Chondrocyte (in vitro differentiated cells): ENCODE results near the gene MTHFS. TPM values are rescaled to one million over a fixed set of nuclear protein-coding genes. Genes with fewer than 3 reads are reported as not detected.

Source experiments
- DNase-seq: peaks from one replicate; pipeline ENCODE4 v3.0.0; 2021; ENCODE audit warnings: mixed read lengths, low spot score
- H3K27ac Mint-ChIP-seq: one replicate; pipeline ENCODE4 v1.8.0; 2021; ENCODE audit warnings: mild to moderate bottlenecking, moderate library complexity, mixed read lengths; ENCODE audit not compliant: unreplicated experiment
- H3K27me3 Mint-ChIP-seq: 2 replicates; pipeline ENCODE4 v1.8.0; 2021; ENCODE audit warnings: low read depth, mixed read lengths
- H3K36me3 Mint-ChIP-seq: 2 replicates; pipeline ENCODE4 v1.8.0; 2021; ENCODE audit warnings: low read depth, mixed read lengths
- H3K4me1 Mint-ChIP-seq: 2 replicates; pipeline ENCODE4 v1.8.0; 2021; ENCODE audit warnings: low read depth, mild to moderate bottlenecking, mixed read lengths
- H3K4me3 Mint-ChIP-seq: one replicate; pipeline ENCODE4 v1.8.0; 2021; ENCODE audit warnings: mild to moderate bottlenecking, moderate library complexity, mixed read lengths; ENCODE audit not compliant: unreplicated experiment
- H3K9me3 Mint-ChIP-seq: 2 replicates; pipeline ENCODE4 v1.8.0; 2021; ENCODE audit warnings: low read depth, mixed read lengths
- total RNA-seq: library from RNA; stranded (reverse); gene quantifications from 3 replicates; pipeline ENCODE4 v1.2.1, GENCODE V29; 2021
- TF ChIP-seq, protein P1 (sequence below): fragments of 200-600 bp; sonication (generic); IDR thresholded peaks from 2 replicates; pipeline ENCODE4 v1.5.0; 2021; ENCODE audit warnings: antibody characterized with exemption, mild to moderate bottlenecking, moderate library complexity

Gene MTHFS
- total RNA-seq, 1 donor from 2014 or later: 12.9 TPM

- TF ChIP-seq, protein P1, sequence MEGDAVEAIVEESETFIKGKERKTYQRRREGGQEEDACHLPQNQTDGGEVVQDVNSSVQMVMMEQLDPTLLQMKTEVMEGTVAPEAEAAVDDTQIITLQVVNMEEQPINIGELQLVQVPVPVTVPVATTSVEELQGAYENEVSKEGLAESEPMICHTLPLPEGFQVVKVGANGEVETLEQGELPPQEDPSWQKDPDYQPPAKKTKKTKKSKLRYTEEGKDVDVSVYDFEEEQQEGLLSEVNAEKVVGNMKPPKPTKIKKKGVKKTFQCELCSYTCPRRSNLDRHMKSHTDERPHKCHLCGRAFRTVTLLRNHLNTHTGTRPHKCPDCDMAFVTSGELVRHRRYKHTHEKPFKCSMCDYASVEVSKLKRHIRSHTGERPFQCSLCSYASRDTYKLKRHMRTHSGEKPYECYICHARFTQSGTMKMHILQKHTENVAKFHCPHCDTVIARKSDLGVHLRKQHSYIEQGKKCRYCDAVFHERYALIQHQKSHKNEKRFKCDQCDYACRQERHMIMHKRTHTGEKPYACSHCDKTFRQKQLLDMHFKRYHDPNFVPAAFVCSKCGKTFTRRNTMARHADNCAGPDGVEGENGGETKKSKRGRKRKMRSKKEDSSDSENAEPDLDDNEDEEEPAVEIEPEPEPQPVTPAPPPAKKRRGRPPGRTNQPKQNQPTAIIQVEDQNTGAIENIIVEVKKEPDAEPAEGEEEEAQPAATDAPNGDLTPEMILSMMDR: no peak
- DNase-seq: no peak
- no peaks in the 10 kb centered on the region for H3K4me1 Mint-ChIP-seq
- peaks cover 12% of the 10 kb centered on the region for H3K9me3 Mint-ChIP-seq
- H3K27me3 Mint-ChIP-seq: no peaks in the 10 kb centered on the region
- H3K4me3 Mint-ChIP-seq: no peak overlapping the region
- no peak overlapping the region for H3K27ac Mint-ChIP-seq
- peaks cover 6% of the 10 kb centered on the region for H3K36me3 Mint-ChIP-seq
Measured at GRCh38 chr15:79826800-79827199, 70.0 kb downstream of the MTHFS start.

DNA sequence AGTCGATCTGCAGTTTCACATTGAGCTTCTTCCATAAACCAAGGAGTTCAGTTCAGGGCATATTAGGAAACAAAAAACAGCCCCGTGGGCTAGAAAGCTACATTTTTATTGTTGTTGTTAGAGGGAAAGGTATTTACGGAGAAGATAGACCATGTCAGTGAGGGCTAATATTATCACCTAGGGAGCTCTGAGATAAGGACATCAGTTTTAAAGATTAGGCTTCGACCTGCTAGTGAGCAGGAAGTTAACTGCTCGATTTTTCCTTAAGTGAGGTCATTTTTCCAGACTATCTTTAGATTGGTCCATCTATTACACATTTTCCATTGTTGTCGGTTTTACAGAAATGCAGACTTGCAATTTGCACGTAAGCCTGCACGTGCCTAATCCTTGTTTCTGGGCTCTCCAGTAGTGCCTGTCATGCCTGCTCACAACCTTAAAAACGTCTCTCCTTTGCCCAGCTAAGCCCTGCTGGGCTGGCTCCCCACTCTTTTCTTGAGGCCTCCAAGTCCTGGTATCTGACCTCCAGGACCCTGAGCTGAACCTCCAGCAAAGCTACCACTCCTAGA, 72.6 kb downstream of the MTHFS start:
- H3K27ac Mint-ChIP-seq: no peak overlapping the region
- no peak overlapping the region for H3K4me3 Mint-ChIP-seq
- TF ChIP-seq, protein P1: no peak

DNA sequence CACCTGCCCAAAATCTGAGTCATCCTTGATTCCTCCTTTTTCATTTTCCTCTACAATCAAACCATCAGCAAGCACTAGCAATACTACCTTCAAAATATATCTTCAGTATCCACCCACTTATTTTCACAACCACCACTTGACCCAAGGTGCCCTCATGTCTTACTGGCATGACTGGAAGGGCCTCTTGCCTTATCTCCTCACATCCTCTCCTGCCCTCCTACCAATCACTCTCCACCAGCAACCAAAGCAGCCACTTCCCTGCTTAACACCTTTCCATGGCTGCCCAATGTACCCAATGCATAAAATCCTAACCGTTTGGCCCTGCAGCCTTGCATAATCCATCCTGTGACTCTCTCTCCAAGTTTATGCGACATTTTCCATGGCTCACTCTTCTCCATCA, 76.0 kb downstream of the MTHFS start:
- Mint-ChIP-seq H3K27ac (no peak overlapping the region), H3K9me3 (peaks cover 19% of the 10 kb centered on the region), H3K36me3 (peaks cover 5% of the 10 kb centered on the region), H3K27me3 (no peaks in the 10 kb centered on the region), H3K4me1 (no peaks in the 10 kb centered on the region), H3K4me3 (no peak overlapping the region)
- TF ChIP-seq, protein P1: no peak
- no peak for DNase-seq

More for the DNA sequence above, 72.6 kb downstream of the MTHFS start:
- no peaks in the 10 kb centered on the region for H3K27me3 Mint-ChIP-seq
- H3K4me1 Mint-ChIP-seq: no peaks in the 10 kb centered on the region
- H3K36me3 Mint-ChIP-seq: peaks cover 9% of the 10 kb centered on the region
- peaks cover 26% of the 10 kb centered on the region for H3K9me3 Mint-ChIP-seq
- no peak for DNase-seq

GRCh38 chr15:79820176-79820575, 76.6 kb downstream of the MTHFS start:
- H3K4me1 Mint-ChIP-seq: no peaks in the 10 kb centered on the region

GRCh38 chr15:79816571-79816970, 80.2 kb downstream of the MTHFS start:
- TF ChIP-seq, protein P1: no peak
- no peak for DNase-seq
- H3K4me1 Mint-ChIP-seq: no peaks in the 10 kb centered on the region
- H3K4me3 Mint-ChIP-seq: no peak overlapping the region
- H3K9me3 Mint-ChIP-seq: peaks cover 19% of the 10 kb centered on the region
- peaks cover 5% of the 10 kb centered on the region for H3K36me3 Mint-ChIP-seq
- no peaks in the 10 kb centered on the region for H3K27me3 Mint-ChIP-seq
- H3K27ac Mint-ChIP-seq: no peak overlapping the region

More at GRCh38 chr15:79820176-79820575, 76.6 kb downstream of the MTHFS start:
- no peaks in the 10 kb centered on the region for H3K27me3 Mint-ChIP-seq
- H3K36me3 Mint-ChIP-seq: peaks cover 5% of the 10 kb centered on the region
- TF ChIP-seq, protein P1: no peak
- H3K9me3 Mint-ChIP-seq: peaks cover 19% of the 10 kb centered on the region
- no peak overlapping the region for H3K4me3 Mint-ChIP-seq
- H3K27ac Mint-ChIP-seq: no peak overlapping the region
- DNase-seq: no peak
